ENCODE data around the gene NCK2.
"Not testable (repeated sequence)": the region's sequence is repeated elsewhere in the genome, so short reads cannot be mapped to it uniquely, and the experiment has no call there.

Gene NCK2

GRCh38 chr2:105760191-105760590 lies 15.5 kb downstream of the NCK2 start:
- Mint-ChIP-seq H3K4me3 (no peak overlapping the region), H3K36me3 (peaks cover 15% of the 10 kb centered on the region), H3K27me3 (no peaks in the 10 kb centered on the region), H3K9me3 (no peaks in the 10 kb centered on the region), H3K27ac (peak overlapping the region; percentile 84), H3K4me1 (peaks cover 83% of the 10 kb centered on the region)
- ATAC-seq, result no peak

- H3K36me3 Mint-ChIP-seq, result peaks cover 17% of the 10 kb centered on the region
Observed at GRCh38 chr2:105760639-105761337, 16.1 kb downstream of the NCK2 start.

GRCh38 chr2:105761931-105762515 lies 17.3 kb downstream of the NCK2 start:
- no peak for ATAC-seq
- Mint-ChIP-seq H3K4me1 (peaks cover 83% of the 10 kb centered on the region), H3K27me3 (no peaks in the 10 kb centered on the region), H3K9me3 (no peaks in the 10 kb centered on the region), H3K4me3 (peak overlapping the region; percentile 12), H3K36me3 (peaks cover 28% of the 10 kb centered on the region), H3K27ac (peak overlapping the region; percentile 84)

More at GRCh38 chr2:105760639-105761337, 16.1 kb downstream of the NCK2 start:
- peak overlapping the region; percentile 84 for H3K27ac Mint-ChIP-seq
- no peaks in the 10 kb centered on the region for H3K9me3 Mint-ChIP-seq
- H3K4me1 Mint-ChIP-seq, result peaks cover 83% of the 10 kb centered on the region
- ATAC-seq, result no peak
- H3K27me3 Mint-ChIP-seq, result no peaks in the 10 kb centered on the region
- H3K4me3 Mint-ChIP-seq, result no peak overlapping the region

- Mint-ChIP-seq H3K27ac (no peak overlapping the region), H3K36me3 (peaks cover 39% of the 10 kb centered on the region), H3K9me3 (no peaks in the 10 kb centered on the region), H3K27me3 (no peaks in the 10 kb centered on the region), H3K4me3 (no peak overlapping the region), H3K4me1 (peaks cover 83% of the 10 kb centered on the region)
- ATAC-seq, result no peak
Observed at GRCh38 chr2:105763076-105763475, 18.4 kb downstream of the NCK2 start.

- no peak for ATAC-seq
- Mint-ChIP-seq H3K9me3 (no peaks in the 10 kb centered on the region), H3K4me3 (no peak overlapping the region), H3K27me3 (no peaks in the 10 kb centered on the region), H3K36me3 (peaks cover 48% of the 10 kb centered on the region), H3K4me1 (peaks cover 87% of the 10 kb centered on the region), H3K27ac (peak overlapping the region; percentile 65)
Observed at GRCh38 chr2:105764059-105764458, 19.3 kb downstream of the NCK2 start.

- no peak overlapping the region for H3K4me3 Mint-ChIP-seq
Observed at GRCh38 chr2:105765415-105766299, 20.9 kb downstream of the NCK2 start.

GRCh38 chr2:105766300-105766866 lies 21.7 kb downstream of the NCK2 start:
- H3K36me3 Mint-ChIP-seq, result peaks cover 48% of the 10 kb centered on the region
- H3K27ac Mint-ChIP-seq, result no peak overlapping the region
- ATAC-seq, result no peak

More at GRCh38 chr2:105765415-105766299, 20.9 kb downstream of the NCK2 start:
- H3K4me1 Mint-ChIP-seq, result peaks cover 87% of the 10 kb centered on the region
- H3K27me3 Mint-ChIP-seq, result no peaks in the 10 kb centered on the region
- H3K36me3 Mint-ChIP-seq, result peaks cover 53% of the 10 kb centered on the region
- H3K27ac Mint-ChIP-seq, result peak overlapping the region; percentile 65
- no peak for ATAC-seq
- no peaks in the 10 kb centered on the region for H3K9me3 Mint-ChIP-seq

GRCh38 chr2:105768176-105768575 lies 23.5 kb downstream of the NCK2 start:
- no peak for ATAC-seq
- peaks cover 63% of the 10 kb centered on the region for H3K36me3 Mint-ChIP-seq
- H3K9me3 Mint-ChIP-seq, result no peaks in the 10 kb centered on the region
- peak overlapping the region; percentile 77 for H3K27ac Mint-ChIP-seq
- peaks cover 86% of the 10 kb centered on the region for H3K4me1 Mint-ChIP-seq
- no peaks in the 10 kb centered on the region for H3K27me3 Mint-ChIP-seq
- no peak overlapping the region for H3K4me3 Mint-ChIP-seq

More at GRCh38 chr2:105766300-105766866, 21.7 kb downstream of the NCK2 start:
- H3K9me3 Mint-ChIP-seq, result no peaks in the 10 kb centered on the region
- H3K4me1 Mint-ChIP-seq, result peaks cover 80% of the 10 kb centered on the region
- no peaks in the 10 kb centered on the region for H3K27me3 Mint-ChIP-seq
- H3K4me3 Mint-ChIP-seq, result no peak overlapping the region

- H3K4me1 Mint-ChIP-seq, result peaks cover 89% of the 10 kb centered on the region
- no peaks in the 10 kb centered on the region for H3K27me3 Mint-ChIP-seq
- peak; percentile 60 for ATAC-seq
Observed at GRCh38 chr2:105768961-105769452, 24.3 kb downstream of the NCK2 start.

GRCh38 chr2:105769504-105769903 lies 24.8 kb downstream of the NCK2 start:
- ATAC-seq, result peak; percentile 49
- Mint-ChIP-seq H3K27ac (peak overlapping the region; percentile 77), H3K4me3 (no peak overlapping the region), H3K36me3 (peaks cover 72% of the 10 kb centered on the region), H3K4me1 (peaks cover 90% of the 10 kb centered on the region), H3K9me3 (no peaks in the 10 kb centered on the region), H3K27me3 (no peaks in the 10 kb centered on the region)

More at GRCh38 chr2:105768961-105769452, 24.3 kb downstream of the NCK2 start:
- H3K4me3 Mint-ChIP-seq, result no peak overlapping the region
- H3K27ac Mint-ChIP-seq, result peak overlapping the region; percentile 77
- H3K9me3 Mint-ChIP-seq, result no peaks in the 10 kb centered on the region
- H3K36me3 Mint-ChIP-seq, result peaks cover 68% of the 10 kb centered on the region

GRCh38 chr2:105770149-105770548 lies 25.4 kb downstream of the NCK2 start:
- no peaks in the 10 kb centered on the region for H3K9me3 Mint-ChIP-seq
- peak overlapping the region; percentile 77 for H3K27ac Mint-ChIP-seq
- no peak for ATAC-seq
- no peak overlapping the region for H3K4me3 Mint-ChIP-seq
- H3K4me1 Mint-ChIP-seq, result peaks cover 90% of the 10 kb centered on the region
- H3K36me3 Mint-ChIP-seq, result peaks cover 67% of the 10 kb centered on the region
- no peaks in the 10 kb centered on the region for H3K27me3 Mint-ChIP-seq

GRCh38 chr2:105771291-105771690 lies 26.6 kb downstream of the NCK2 start:
- H3K4me3 Mint-ChIP-seq, H3K9me3 Mint-ChIP-seq, H3K27me3 Mint-ChIP-seq, H3K27ac Mint-ChIP-seq, ATAC-seq: not testable (repeated sequence)
- Mint-ChIP-seq H3K36me3 (peaks cover 60% of the 10 kb centered on the region), H3K4me1 (peaks cover 90% of the 10 kb centered on the region)

GRCh38 chr2:105771836-105772235 lies 27.1 kb downstream of the NCK2 start:
- Mint-ChIP-seq H3K36me3 (peaks cover 55% of the 10 kb centered on the region), H3K4me3 (no peak overlapping the region), H3K9me3 (no peaks in the 10 kb centered on the region), H3K27me3 (no peaks in the 10 kb centered on the region), H3K4me1 (peaks cover 90% of the 10 kb centered on the region), H3K27ac (peak overlapping the region; percentile 94)
- no peak for ATAC-seq

- no peak for ATAC-seq
- H3K4me1 Mint-ChIP-seq, result peaks cover 90% of the 10 kb centered on the region
- H3K27ac Mint-ChIP-seq, result peak overlapping the region; percentile 94
- H3K9me3 Mint-ChIP-seq, result no peaks in the 10 kb centered on the region
- H3K36me3 Mint-ChIP-seq, result peaks cover 50% of the 10 kb centered on the region
- H3K27me3 Mint-ChIP-seq, result no peaks in the 10 kb centered on the region
- no peak overlapping the region for H3K4me3 Mint-ChIP-seq
Observed at GRCh38 chr2:105772362-105772761, 27.6 kb downstream of the NCK2 start.

- no peaks in the 10 kb centered on the region for H3K9me3 Mint-ChIP-seq
- peaks cover 90% of the 10 kb centered on the region for H3K4me1 Mint-ChIP-seq
- H3K27me3 Mint-ChIP-seq, result no peaks in the 10 kb centered on the region
- ATAC-seq, result no peak
- peak overlapping the region; percentile 94 for H3K27ac Mint-ChIP-seq
- H3K4me3 Mint-ChIP-seq, result no peak overlapping the region
- H3K36me3 Mint-ChIP-seq, result peaks cover 38% of the 10 kb centered on the region
Observed at GRCh38 chr2:105773568-105773967, 28.9 kb downstream of the NCK2 start.
